NCI-H748 (cell line): ENCODE results near the gene RERE.

Source experiments
- DNase-seq: peaks from one replicate; lab custom pipeline; 2025; ENCODE audit not compliant: unreplicated experiment; lab: John Stamatoyannopoulos, UW

The RERE gene

GRCh38 chr1:8671306-8671917, 146.0 kb downstream of the RERE start:
- peak; percentile 63 for DNase-seq

- no peak for DNase-seq
Measured at GRCh38 chr1:8670371-8670818, 147.0 kb downstream of the RERE start.

GRCh38 chr1:8669606-8670335, 147.7 kb downstream of the RERE start:
- DNase-seq: no peak

- DNase-seq: peak; percentile 10
Measured at GRCh38 chr1:8667869-8668594, 149.4 kb downstream of the RERE start.

- no peak for DNase-seq
Measured at GRCh38 chr1:8666389-8667167, 150.9 kb downstream of the RERE start.

- DNase-seq: no peak
Measured at GRCh38 chr1:8665833-8666232, 151.6 kb downstream of the RERE start.

GRCh38 chr1:8664887-8665286, 152.6 kb downstream of the RERE start:
- DNase-seq: no peak

GRCh38 chr1:8663915-8664329, 153.5 kb downstream of the RERE start:
- DNase-seq: no peak

GRCh38 chr1:8663090-8663802, 154.2 kb downstream of the RERE start:
- DNase-seq: no peak

- no peak for DNase-seq
Measured at GRCh38 chr1:8662380-8663072, 154.9 kb downstream of the RERE start.

GRCh38 chr1:8661185-8662110, 156.0 kb downstream of the RERE start:
- no peak for DNase-seq

- DNase-seq: no peak
Measured at GRCh38 chr1:8660411-8660828, 157.0 kb downstream of the RERE start.

- DNase-seq: no peak
Measured at GRCh38 chr1:8659593-8659992, 157.8 kb downstream of the RERE start.

GRCh38 chr1:8653878-8654277, 163.6 kb downstream of the RERE start:
- no peak for DNase-seq

GRCh38 chr1:8652467-8653046, 164.9 kb downstream of the RERE start:
- DNase-seq: no peak

GRCh38 chr1:8651962-8652361, 165.5 kb downstream of the RERE start:
- no peak for DNase-seq

- no peak for DNase-seq
Measured at GRCh38 chr1:8651236-8651890, 166.1 kb downstream of the RERE start.

- DNase-seq: no peak
Measured at GRCh38 chr1:8649875-8650274, 167.6 kb downstream of the RERE start.
